Measurements from ENCODE around the gene MYCBP2. TPM values are rescaled to one million over a fixed set of nuclear protein-coding genes. Genes with fewer than 3 reads are reported as not detected.

MYCBP2 gene
- total RNA-seq, 5 donors from 2014 or later (not counting 1 experiment from before 2014, with no cell fraction given): 153 to 214 (median 176) TPM

DNA sequence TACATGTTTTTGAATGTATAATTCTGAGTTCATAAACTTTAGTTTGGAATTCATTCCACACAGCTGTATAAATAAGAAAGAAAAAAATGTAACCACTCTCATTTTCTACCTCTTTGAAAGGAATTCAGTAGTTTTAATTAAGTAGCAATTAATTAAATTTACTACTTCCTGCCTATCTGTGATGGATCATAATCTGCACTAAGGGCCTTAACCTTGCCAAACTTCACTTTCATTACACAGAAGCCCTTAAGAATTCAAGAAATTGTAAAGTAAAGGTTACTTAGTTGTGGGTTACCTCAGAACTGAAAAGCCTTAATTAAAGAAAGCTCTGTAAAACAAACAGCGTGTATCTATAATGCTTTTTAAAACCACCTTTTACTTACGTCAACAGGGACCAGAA is 188.1 kb downstream of the MYCBP2 start:
- H3K4me1 ChIP-seq (ENCODE audit: control insufficient read depth in 1 of 2, extremely low read depth in 1 of 2, insufficient read depth in 2 of 2, low read length in 2 of 2): no peaks in the 10 kb centered on the region
- H3K9me3 ChIP-seq: no peaks in the 10 kb centered on the region
- H3K27ac ChIP-seq (ENCODE audit: low read length): no peak overlapping the region
- no peaks in the 10 kb centered on the region for H3K27me3 Mint-ChIP-seq
- DNase-seq (no peak), ATAC-seq (replicated peaks in 1 of 4) (no peak)
- peaks cover 0 to 71% of the 10 kb centered on the region in 2 donors for H3K36me3 ChIP-seq (ENCODE audit: control insufficient read depth in 2 of 2, extremely low read depth in 1 of 2, insufficient read depth in 1 of 2, low read length in 1 of 2)
- CTCF ChIA-PET: interaction anchor here in 1 of 2 donors (1.0 kb wide), 1 partner anchor 339 kb away, joined by 3 read pairs; no protein-coding TSS in a partner anchor
- 92% methylated on average over 2 of the region's 2 CpGs for WGBS (ENCODE audit: insufficient coverage)
- H3K36me3 Mint-ChIP-seq: peaks cover 76% of the 10 kb centered on the region
- H3K9me3 Mint-ChIP-seq: no peaks in the 10 kb centered on the region
- H3K4me3 ChIP-seq (ENCODE audit: control insufficient read depth in 1 of 2, extremely low read depth in 1 of 2, low read length in 1 of 2): no peak overlapping the region
- peaks cover 0 to 8% (median 0%) of the 10 kb centered on the region in 3 donors for H3K4me1 Mint-ChIP-seq
- H3K27me3 ChIP-seq (replicated peaks in 1 of 2; ENCODE audit: control insufficient read depth in 2 of 2, extremely low read depth in 1 of 2, insufficient read depth in 2 of 2, low read length in 1 of 2): no peaks in the 10 kb centered on the region
- H3K4me3 Mint-ChIP-seq: no peak overlapping the region
- no peak overlapping the region for H3K27ac Mint-ChIP-seq
- POLR2A ChIA-PET: no interaction called here

GRCh38 chr13:77136902-77137420 is 189.9 kb downstream of the MYCBP2 start:
- no peak for DNase-seq
- Mint-ChIP-seq H3K9me3 (no peaks in the 10 kb centered on the region), H3K4me1 (peaks cover 0 to 6% (median 0%) of the 10 kb centered on the region in 3 donors), H3K36me3 (peaks cover 73% of the 10 kb centered on the region), H3K4me3 (no peak overlapping the region), H3K27me3 (no peaks in the 10 kb centered on the region), H3K27ac (peak overlapping the region; percentile 18 to 59)
- peaks cover 0 to 59% of the 10 kb centered on the region in 2 donors for H3K36me3 ChIP-seq (ENCODE audit: control insufficient read depth in 2 of 2, extremely low read depth in 1 of 2, insufficient read depth in 1 of 2, low read length in 1 of 2)
- no peak overlapping the region for H3K4me3 ChIP-seq (ENCODE audit: control insufficient read depth in 1 of 2, extremely low read depth in 1 of 2, low read length in 1 of 2)
- ATAC-seq (replicated peaks in 1 of 4): no peak
- ChIA-PET POLR2A (interaction anchor here in 1 of 2 donors (0.7 kb wide), 1 partner anchor 83 kb away, joined by 4 read pairs; no protein-coding TSS in a partner anchor), CTCF (interaction anchor here in 1 of 2 donors (0.6 kb wide), 1 partner anchor 30 kb away, joined by 3 read pairs; no protein-coding TSS in a partner anchor)
- WGBS (ENCODE audit: insufficient coverage): 100% methylated on average over 2 of the region's 3 CpGs
- H3K27me3 ChIP-seq (replicated peaks in 1 of 2; ENCODE audit: control insufficient read depth in 2 of 2, extremely low read depth in 1 of 2, insufficient read depth in 2 of 2, low read length in 1 of 2): no peaks in the 10 kb centered on the region
- no peaks in the 10 kb centered on the region for H3K9me3 ChIP-seq
- no peak overlapping the region for H3K27ac ChIP-seq (ENCODE audit: low read length)
- no peaks in the 10 kb centered on the region for H3K4me1 ChIP-seq (ENCODE audit: control insufficient read depth in 1 of 2, extremely low read depth in 1 of 2, insufficient read depth in 2 of 2, low read length in 2 of 2)

- Mint-ChIP-seq H3K27ac (no peak overlapping the region), H3K27me3 (no peaks in the 10 kb centered on the region), H3K36me3 (peaks cover 37% of the 10 kb centered on the region), H3K9me3 (no peaks in the 10 kb centered on the region), H3K4me3 (no peak overlapping the region), H3K4me1 (no peaks in the 10 kb centered on the region)
- ChIA-PET CTCF (no interaction called here), POLR2A (no interaction called here)
- H3K27ac ChIP-seq (ENCODE audit: low read length): no peak overlapping the region
- DNase-seq: no peak
- H3K4me3 ChIP-seq (ENCODE audit: control insufficient read depth in 1 of 2, extremely low read depth in 1 of 2, low read length in 1 of 2): no peak overlapping the region
- H3K36me3 ChIP-seq (ENCODE audit: control insufficient read depth in 2 of 2, extremely low read depth in 1 of 2, insufficient read depth in 1 of 2, low read length in 1 of 2): peaks cover 0 to 25% of the 10 kb centered on the region in 2 donors
- no peaks in the 10 kb centered on the region for H3K9me3 ChIP-seq
- no CpG with 5 or more reads among the region's 1 CpG for WGBS (ENCODE audit: insufficient coverage)
- no peak for ATAC-seq (replicated peaks in 1 of 4)
- H3K4me1 ChIP-seq (ENCODE audit: control insufficient read depth in 1 of 2, extremely low read depth in 1 of 2, insufficient read depth in 2 of 2, low read length in 2 of 2): no peaks in the 10 kb centered on the region
- no peaks in the 10 kb centered on the region for H3K27me3 ChIP-seq (replicated peaks in 1 of 2; ENCODE audit: control insufficient read depth in 2 of 2, extremely low read depth in 1 of 2, insufficient read depth in 2 of 2, low read length in 1 of 2)
Measured at GRCh38 chr13:77124423-77124822, 202.5 kb downstream of the MYCBP2 start.

DNA sequence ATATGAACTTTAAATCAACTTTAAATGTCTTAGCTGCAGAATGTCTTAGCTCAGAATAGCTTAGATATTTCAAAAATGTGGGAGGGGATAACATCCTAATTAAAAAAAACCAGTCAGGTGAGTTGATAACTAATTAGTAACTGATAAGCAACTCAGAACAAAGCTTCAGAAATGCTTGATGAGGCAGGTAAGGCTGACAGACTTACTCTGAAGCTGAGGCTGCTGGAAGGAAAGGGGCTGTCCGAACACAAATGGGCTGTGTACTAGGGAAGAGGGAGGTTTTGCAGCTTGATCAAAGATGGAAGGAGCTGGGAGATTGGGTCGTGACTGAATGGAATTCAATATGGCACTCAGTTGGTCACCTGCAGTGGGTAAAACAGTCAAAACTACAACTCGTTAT is 208.8 kb downstream of the MYCBP2 start:
- CTCF ChIA-PET: interaction anchor here in 1 of 2 donors (0.7 kb wide), 1 partner anchor 118 kb away, joined by 4 read pairs; no protein-coding TSS in a partner anchor
- Histone ChIP-seq H3K9me3 (no peaks in the 10 kb centered on the region), H3K4me3 (ENCODE audit: control insufficient read depth in 1 of 2, extremely low read depth in 1 of 2, low read length in 1 of 2) (no peak overlapping the region), H3K4me1 (ENCODE audit: control insufficient read depth in 1 of 2, extremely low read depth in 1 of 2, insufficient read depth in 2 of 2, low read length in 2 of 2) (no peaks in the 10 kb centered on the region), H3K36me3 (ENCODE audit: control insufficient read depth in 2 of 2, extremely low read depth in 1 of 2, insufficient read depth in 1 of 2, low read length in 1 of 2) (peaks cover 0 to 33% of the 10 kb centered on the region in 2 donors), H3K27me3 (replicated peaks in 1 of 2; ENCODE audit: control insufficient read depth in 2 of 2, extremely low read depth in 1 of 2, insufficient read depth in 2 of 2, low read length in 1 of 2) (no peaks in the 10 kb centered on the region), H3K27ac (ENCODE audit: low read length) (no peak overlapping the region)
- H3K4me3 Mint-ChIP-seq: no peak overlapping the region
- H3K27me3 Mint-ChIP-seq: no peaks in the 10 kb centered on the region
- ATAC-seq (replicated peaks in 1 of 4): no peak
- no peak for DNase-seq
- 100% methylated on average over 1 of the region's 3 CpGs for WGBS (ENCODE audit: insufficient coverage)
- H3K9me3 Mint-ChIP-seq: peaks cover under 1 to 4% (median 2%) of the 10 kb centered on the region in 3 donors
- H3K27ac Mint-ChIP-seq: no peak overlapping the region
- POLR2A ChIA-PET: no interaction called here
- H3K4me1 Mint-ChIP-seq: no peaks in the 10 kb centered on the region
- peaks cover 41% of the 10 kb centered on the region for H3K36me3 Mint-ChIP-seq

DNA sequence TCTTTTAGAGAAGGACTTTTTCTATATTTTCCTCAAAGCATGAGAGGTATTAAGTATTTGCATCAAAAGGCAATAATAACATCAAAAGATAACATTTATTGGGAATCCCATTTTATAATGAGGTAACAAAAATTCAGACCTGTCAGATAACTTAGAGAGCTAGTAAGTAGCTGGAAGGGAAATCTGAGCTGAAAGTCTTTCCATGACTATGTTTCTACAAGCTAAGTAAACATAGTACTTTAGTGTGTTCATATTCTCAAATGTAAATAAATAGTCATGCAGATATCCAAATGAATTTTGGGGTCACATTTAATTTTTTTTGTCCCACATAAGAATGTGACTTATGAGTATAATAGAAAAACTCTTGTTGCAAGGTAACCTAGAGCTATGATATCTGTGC is 212.6 kb downstream of the MYCBP2 start:
- no peak overlapping the region for H3K27ac ChIP-seq (ENCODE audit: low read length)
- ChIA-PET CTCF (no interaction called here), POLR2A (interaction anchor here in 1 of 2 donors (0.5 kb wide), 1 partner anchor 63 kb away, joined by 12 read pairs; no protein-coding TSS in a partner anchor)
- Mint-ChIP-seq H3K36me3 (peaks cover 63% of the 10 kb centered on the region), H3K4me3 (no peak overlapping the region), H3K27me3 (no peaks in the 10 kb centered on the region), H3K27ac (no peak overlapping the region), H3K4me1 (no peaks in the 10 kb centered on the region), H3K9me3 (peaks cover 13 to 26% (median 22%) of the 10 kb centered on the region in 3 donors)
- no peaks in the 10 kb centered on the region for H3K4me1 ChIP-seq (ENCODE audit: control insufficient read depth in 1 of 2, extremely low read depth in 1 of 2, insufficient read depth in 2 of 2, low read length in 2 of 2)
- H3K36me3 ChIP-seq (ENCODE audit: control insufficient read depth in 2 of 2, extremely low read depth in 1 of 2, insufficient read depth in 1 of 2, low read length in 1 of 2): peaks cover 7 to 37% of the 10 kb centered on the region in 2 donors
- no peaks in the 10 kb centered on the region for H3K27me3 ChIP-seq (replicated peaks in 1 of 2; ENCODE audit: control insufficient read depth in 2 of 2, extremely low read depth in 1 of 2, insufficient read depth in 2 of 2, low read length in 1 of 2)
- H3K9me3 ChIP-seq: peaks cover 2% of the 10 kb centered on the region
- H3K4me3 ChIP-seq (ENCODE audit: control insufficient read depth in 1 of 2, extremely low read depth in 1 of 2, low read length in 1 of 2): no peak overlapping the region
- no peak for DNase-seq
- ATAC-seq (replicated peaks in 1 of 4): no peak

DNA sequence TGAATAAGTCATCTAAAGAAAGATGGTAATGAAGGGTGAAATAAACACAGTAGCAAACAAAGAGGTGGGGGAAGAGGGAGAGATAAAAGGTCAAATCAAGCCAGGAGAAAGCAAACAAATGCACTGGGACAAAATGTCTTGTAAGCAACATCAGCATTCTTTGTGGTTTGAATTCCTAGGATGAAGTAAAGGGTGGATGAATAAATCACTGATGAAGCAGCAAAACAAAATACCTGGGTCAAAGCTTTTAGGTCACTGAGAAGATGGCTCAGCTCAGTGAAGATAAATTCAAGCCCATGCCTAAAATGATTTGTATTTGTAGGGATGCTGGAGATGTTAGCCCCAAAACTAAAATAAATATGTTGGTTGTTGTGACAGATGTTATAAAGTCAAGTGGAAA is 213.4 kb downstream of the MYCBP2 start:
- Mint-ChIP-seq H3K4me3 (no peak overlapping the region), H3K36me3 (peaks cover 67% of the 10 kb centered on the region), H3K9me3 (peaks cover 13 to 26% (median 22%) of the 10 kb centered on the region in 3 donors), H3K27ac (no peak overlapping the region), H3K4me1 (no peaks in the 10 kb centered on the region), H3K27me3 (no peaks in the 10 kb centered on the region)
- H3K4me1 ChIP-seq (ENCODE audit: control insufficient read depth in 1 of 2, extremely low read depth in 1 of 2, insufficient read depth in 2 of 2, low read length in 2 of 2): no peaks in the 10 kb centered on the region
- peaks cover 2% of the 10 kb centered on the region for H3K9me3 ChIP-seq
- CTCF ChIA-PET: no interaction called here
- H3K36me3 ChIP-seq (ENCODE audit: control insufficient read depth in 2 of 2, extremely low read depth in 1 of 2, insufficient read depth in 1 of 2, low read length in 1 of 2): peaks cover 7 to 33% of the 10 kb centered on the region in 2 donors
- H3K4me3 ChIP-seq (ENCODE audit: control insufficient read depth in 1 of 2, extremely low read depth in 1 of 2, low read length in 1 of 2): no peak overlapping the region
- POLR2A ChIA-PET: interaction anchor here in 1 of 2 donors (0.5 kb wide), 1 partner anchor 153 kb away, joined by 5 read pairs; no protein-coding TSS in a partner anchor
- H3K27me3 ChIP-seq (replicated peaks in 1 of 2; ENCODE audit: control insufficient read depth in 2 of 2, extremely low read depth in 1 of 2, insufficient read depth in 2 of 2, low read length in 1 of 2): no peaks in the 10 kb centered on the region
- no peak for DNase-seq
- no peak overlapping the region for H3K27ac ChIP-seq (ENCODE audit: low read length)
- no peak for ATAC-seq (replicated peaks in 1 of 4)
